ENCODE results near the gene ACTL10.
"Not testable (repeated sequence)": the region's sequence is repeated elsewhere in the genome, so short reads cannot be mapped to it uniquely, and the experiment has no call there.

Gene ACTL10

DNA sequence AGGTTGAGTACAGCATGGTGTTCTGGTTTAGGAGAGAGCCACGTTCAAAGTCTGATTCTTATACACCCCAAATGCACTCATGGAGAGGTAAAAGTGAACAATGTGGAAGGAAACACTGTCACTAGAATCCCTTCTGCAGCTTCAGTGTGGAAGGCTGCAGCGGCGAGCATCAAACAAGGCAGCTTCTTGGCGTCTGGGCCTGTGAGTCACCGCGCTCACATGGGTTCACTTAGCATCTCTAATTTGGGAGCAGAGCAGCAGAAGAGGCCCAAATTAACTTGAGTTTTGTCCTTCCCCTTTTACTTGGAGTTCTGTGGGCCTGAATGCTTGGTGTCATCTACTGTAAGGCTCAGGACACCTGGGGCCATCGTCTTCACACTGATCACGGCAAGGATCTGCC is 30.4 kb downstream of the ACTL10 start:
- no peak for DNase-seq

DNA sequence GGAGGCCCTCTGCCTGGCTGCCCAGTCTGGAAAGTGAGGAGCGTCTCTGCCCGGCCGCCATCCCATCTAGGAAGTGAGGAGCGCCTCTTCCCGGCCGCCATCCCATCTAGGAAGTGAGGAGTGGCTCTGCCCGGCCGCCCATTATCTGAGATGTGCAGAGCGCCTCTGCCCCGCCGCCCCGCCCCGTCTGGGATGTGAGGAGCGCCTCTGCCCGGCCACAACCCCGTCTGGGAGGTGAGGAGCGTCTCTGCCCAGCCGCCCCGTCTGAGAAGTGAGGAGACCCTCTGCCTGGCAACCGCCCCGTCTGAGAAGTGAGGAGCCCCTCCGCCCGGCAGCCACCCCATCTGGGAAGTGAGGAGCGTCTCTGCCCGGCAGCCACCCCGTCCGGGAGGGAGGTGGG is 32.2 kb downstream of the ACTL10 start:
- not testable (repeated sequence) for DNase-seq

- DNase-seq = not testable (repeated sequence)
These were observed 34.1 kb downstream of the ACTL10 start for GRCh38 chr20:33700696-33701441.

DNA sequence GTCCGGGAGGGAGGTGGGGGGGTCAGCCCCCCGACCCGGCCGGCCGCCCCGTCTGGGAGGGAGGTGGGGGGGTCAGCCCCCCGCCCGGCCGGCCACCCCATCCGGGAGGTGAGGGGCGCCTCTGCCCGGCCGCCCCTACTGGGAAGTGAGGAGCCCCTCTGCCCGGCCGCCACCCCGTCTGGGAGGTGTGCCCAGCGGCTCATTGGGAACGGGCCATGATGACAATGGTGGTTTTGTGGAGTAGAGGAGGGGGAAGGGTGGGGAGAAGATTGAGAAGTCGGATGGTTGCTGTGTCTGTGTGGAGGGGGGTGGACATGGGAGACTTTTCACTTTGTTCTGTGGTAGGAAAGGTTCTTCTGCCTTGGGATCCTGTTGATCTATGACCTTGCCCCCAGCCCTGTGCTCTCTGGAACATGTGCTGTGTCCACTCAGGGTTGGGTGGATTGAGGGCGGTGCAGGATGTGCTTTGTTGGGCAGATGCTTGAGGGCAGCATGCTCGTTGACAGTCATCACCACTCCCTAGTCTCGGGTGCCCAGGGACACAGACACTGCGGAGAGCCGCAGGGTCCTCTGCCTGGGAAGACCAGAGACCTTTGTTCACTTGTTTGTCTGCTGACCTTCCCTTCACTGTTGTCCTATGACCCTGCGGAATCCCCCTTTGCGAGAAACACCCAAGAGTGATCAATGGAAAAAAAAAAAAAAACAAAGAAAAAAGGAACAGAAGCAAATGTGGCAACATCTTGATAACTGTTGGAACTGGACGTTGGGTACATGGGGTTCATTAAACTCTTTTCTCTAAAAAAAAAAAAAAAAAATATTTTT is 35.1 kb downstream of the ACTL10 start:
- no peak for DNase-seq

DNA sequence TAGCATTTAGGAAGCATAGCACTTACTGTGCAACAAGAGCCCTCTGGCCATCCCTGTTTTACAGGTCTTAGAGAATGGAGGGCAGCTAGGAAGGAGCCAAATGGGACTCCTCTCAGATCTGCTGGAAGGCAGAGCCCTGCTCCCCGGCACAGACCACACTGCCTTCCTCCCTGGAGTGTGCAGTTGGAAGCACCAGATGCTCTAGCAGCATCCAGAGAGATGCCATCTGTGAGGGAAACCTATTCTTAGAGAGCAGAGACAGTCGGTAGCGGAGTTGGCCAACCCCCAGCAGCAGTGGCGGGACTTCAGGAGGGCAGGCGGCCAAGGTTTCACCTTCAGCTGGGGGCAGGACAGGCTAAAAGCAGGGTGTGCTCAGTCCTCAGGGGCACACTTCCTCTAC is 36.1 kb downstream of the ACTL10 start:
- no peak for DNase-seq

DNA sequence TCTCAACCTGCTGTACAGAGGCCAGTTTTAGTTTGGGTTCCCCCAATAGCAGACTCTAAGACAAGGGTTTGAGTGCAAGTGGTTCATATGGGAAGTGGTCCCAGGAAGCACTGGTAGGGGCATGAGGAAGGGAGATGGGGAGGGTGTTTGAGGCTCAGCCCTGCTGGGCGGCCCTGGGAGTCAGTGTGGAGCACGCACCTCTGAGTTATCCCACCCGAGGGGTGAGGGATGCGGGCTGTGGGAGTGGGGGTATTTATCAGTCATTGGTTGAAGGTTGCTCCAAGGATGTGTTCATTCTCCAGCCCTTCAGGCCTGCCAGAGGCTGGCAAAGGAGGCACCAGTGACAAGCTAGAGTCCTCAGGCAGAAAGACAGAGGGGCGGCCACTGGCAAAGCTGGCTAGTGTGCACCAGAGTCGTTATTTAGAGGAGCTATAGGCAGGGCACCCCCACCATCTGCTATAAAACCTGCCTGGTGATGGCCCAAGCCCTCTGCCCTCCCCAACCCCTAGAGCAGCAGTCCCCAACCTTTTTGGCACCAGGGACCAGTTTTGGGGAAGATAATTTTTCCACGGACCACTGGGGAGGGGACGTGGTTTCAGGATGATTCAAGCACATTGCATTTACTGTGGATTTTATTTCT is 36.9 kb downstream of the ACTL10 start:
- DNase-seq = no peak

- no peak for DNase-seq
These were observed 37.6 kb downstream of the ACTL10 start for GRCh38 chr20:33704197-33704924.

DNA sequence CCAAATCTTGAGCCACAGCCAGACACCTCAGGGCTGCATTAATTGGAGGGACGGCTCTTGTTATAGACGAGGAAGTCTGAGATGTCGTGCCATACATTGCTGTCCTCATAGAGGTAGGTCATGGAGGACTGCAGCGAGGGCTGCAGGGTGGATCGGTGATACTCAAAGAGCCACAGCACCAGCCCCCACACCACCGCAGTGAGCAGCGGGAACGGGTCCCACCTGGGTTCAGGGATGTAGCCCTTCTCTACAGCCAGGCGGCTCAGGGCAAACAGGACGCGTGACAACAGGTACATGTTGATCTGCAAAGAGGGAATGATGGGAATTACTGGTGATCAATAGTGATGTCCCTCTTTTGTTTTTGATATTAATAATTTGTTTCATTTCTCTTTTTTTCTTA is 40.9 kb downstream of the ACTL10 start:
- no peak for DNase-seq

DNA sequence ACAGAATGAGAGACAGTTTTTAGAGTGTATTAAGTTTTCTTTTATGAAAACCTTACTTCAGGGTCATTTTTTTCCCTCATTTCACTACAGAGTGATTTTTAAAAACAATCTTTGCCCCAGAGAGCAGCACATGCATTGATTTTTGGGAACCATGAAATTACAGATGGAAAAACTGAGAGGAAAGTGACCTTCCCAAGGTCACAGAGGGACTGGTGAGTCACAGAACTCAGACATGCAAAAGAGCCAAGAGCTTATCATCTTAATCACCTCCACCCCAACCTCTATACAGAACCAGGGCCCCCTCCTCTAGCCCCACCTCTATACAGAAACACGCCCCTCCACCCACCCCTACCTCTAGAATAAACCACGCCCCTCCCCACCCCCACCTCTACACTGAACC is 42.7 kb downstream of the ACTL10 start:
- DNase-seq = no peak

DNA sequence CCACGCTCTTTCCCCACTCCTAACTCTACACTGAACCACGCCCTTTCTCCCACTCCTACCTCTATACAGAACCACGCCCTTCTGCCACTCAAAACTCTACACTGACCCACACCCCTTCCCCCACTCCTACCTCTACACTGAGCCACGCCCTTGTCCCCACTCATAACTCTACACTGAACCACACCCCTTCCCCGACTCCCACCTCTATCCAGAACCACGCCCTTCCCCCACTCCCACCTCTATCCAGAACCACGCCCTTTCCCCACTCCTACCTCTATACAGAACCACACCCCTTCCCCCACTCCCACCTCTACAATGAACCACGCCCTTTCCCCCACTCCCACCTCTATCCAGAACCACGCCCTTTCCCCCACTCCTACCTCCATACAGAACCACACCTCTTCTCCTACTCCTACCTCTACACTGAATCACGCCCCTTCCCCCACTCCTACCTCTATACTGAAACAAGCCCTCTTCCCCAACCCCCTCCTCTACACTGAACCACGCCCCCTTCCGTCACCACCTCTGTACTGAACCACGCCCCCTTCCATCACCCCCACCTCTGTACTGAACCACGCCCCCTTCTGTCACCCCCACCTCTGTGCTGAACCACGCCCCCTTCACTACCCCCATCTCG is 43.3 kb downstream of the ACTL10 start:
- no peak for DNase-seq

GRCh38 chr20:33710681-33711445 is 44.1 kb downstream of the ACTL10 start:
- DNase-seq = no peak

- no peak for DNase-seq
These were observed 44.6 kb downstream of the ACTL10 start for GRCh38 chr20:33711446-33711738.

GRCh38 chr20:33713865-33714367 is 47.2 kb downstream of the ACTL10 start:
- no peak for DNase-seq

- no peak for DNase-seq
These were observed 49.8 kb downstream of the ACTL10 start for GRCh38 chr20:33716498-33716897.
